ENCODE measurements around the gene GFOD2. TPM values are rescaled to one million over a fixed set of nuclear protein-coding genes. Genes with fewer than 3 reads are reported as not detected.

The GFOD2 gene
- total RNA-seq, 1 donor from 2014 or later, result 33.8 TPM

- H3K27ac Mint-ChIP-seq (ENCODE audit: unreplicated experiment), result no peak overlapping the region
- no peak overlapping the region for H3K4me3 Mint-ChIP-seq
- H3K9me3 Mint-ChIP-seq, result no peaks in the 10 kb centered on the region
- peaks cover 24% of the 10 kb centered on the region for H3K4me1 Mint-ChIP-seq
- DNase-seq (ENCODE audit: low read depth, low spot score), result no peak
- H3K36me3 Mint-ChIP-seq (ENCODE audit: low read depth), result peaks cover 8% of the 10 kb centered on the region
- TF ChIP-seq, protein P1, sequence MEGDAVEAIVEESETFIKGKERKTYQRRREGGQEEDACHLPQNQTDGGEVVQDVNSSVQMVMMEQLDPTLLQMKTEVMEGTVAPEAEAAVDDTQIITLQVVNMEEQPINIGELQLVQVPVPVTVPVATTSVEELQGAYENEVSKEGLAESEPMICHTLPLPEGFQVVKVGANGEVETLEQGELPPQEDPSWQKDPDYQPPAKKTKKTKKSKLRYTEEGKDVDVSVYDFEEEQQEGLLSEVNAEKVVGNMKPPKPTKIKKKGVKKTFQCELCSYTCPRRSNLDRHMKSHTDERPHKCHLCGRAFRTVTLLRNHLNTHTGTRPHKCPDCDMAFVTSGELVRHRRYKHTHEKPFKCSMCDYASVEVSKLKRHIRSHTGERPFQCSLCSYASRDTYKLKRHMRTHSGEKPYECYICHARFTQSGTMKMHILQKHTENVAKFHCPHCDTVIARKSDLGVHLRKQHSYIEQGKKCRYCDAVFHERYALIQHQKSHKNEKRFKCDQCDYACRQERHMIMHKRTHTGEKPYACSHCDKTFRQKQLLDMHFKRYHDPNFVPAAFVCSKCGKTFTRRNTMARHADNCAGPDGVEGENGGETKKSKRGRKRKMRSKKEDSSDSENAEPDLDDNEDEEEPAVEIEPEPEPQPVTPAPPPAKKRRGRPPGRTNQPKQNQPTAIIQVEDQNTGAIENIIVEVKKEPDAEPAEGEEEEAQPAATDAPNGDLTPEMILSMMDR (conservative IDR thresholded peaks at IDR 0.05), result no peak
- no peaks in the 10 kb centered on the region for H3K27me3 Mint-ChIP-seq (ENCODE audit: low read depth)
Measured at GRCh38 chr16:67746846-67747245, 27.7 kb upstream of the GFOD2 start.

- H3K36me3 Mint-ChIP-seq (ENCODE audit: low read depth), result peaks cover 17% of the 10 kb centered on the region
Measured at GRCh38 chr16:67741118-67741517, 22.0 kb upstream of the GFOD2 start.

DNA sequence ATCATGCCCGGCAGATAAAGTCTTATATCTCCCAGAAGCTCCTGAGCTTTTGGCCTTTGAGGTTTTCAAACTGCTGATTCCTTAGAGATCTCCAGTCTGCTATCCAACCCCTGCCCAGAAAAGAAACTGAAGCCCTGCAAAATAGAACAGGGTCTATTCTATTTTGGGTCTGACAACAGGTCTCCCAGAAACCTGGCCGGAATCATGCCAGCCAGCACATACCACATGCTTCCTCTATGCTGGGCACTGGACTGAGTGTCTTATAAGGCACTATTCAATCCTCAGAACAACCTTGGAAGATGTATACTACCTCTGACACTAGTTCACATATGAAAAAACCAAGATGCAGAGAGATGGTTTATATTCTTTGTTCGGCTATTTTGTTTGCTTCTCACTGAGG, 21.3 kb upstream of the GFOD2 start:
- no peak for DNase-seq (ENCODE audit: low read depth, low spot score)
- Mint-ChIP-seq H3K36me3 (ENCODE audit: low read depth) (peaks cover 17% of the 10 kb centered on the region), H3K27ac (ENCODE audit: unreplicated experiment) (peak overlapping the region; percentile 20), H3K4me1 (peaks cover 6% of the 10 kb centered on the region), H3K27me3 (ENCODE audit: low read depth) (no peaks in the 10 kb centered on the region), H3K9me3 (no peaks in the 10 kb centered on the region), H3K4me3 (no peak overlapping the region)
- TF ChIP-seq, protein P1 (conservative IDR thresholded peaks at IDR 0.05), result no peak

More at GRCh38 chr16:67741118-67741517, 22.0 kb upstream of the GFOD2 start:
- Mint-ChIP-seq H3K4me3 (no peak overlapping the region), H3K9me3 (no peaks in the 10 kb centered on the region), H3K27me3 (ENCODE audit: low read depth) (no peaks in the 10 kb centered on the region), H3K27ac (ENCODE audit: unreplicated experiment) (no peak overlapping the region), H3K4me1 (peaks cover 6% of the 10 kb centered on the region)
- TF ChIP-seq, protein P1 (conservative IDR thresholded peaks at IDR 0.05), result no peak
- DNase-seq (ENCODE audit: low read depth, low spot score), result no peak

- TF ChIP-seq, protein P1 (conservative IDR thresholded peaks at IDR 0.05), result no peak
- no peak for DNase-seq (ENCODE audit: low read depth, low spot score)
- Mint-ChIP-seq H3K4me3 (no peak overlapping the region), H3K36me3 (ENCODE audit: low read depth) (peaks cover 8% of the 10 kb centered on the region), H3K9me3 (no peaks in the 10 kb centered on the region), H3K4me1 (no peaks in the 10 kb centered on the region), H3K27me3 (ENCODE audit: low read depth) (no peaks in the 10 kb centered on the region), H3K27ac (ENCODE audit: unreplicated experiment) (no peak overlapping the region)
Measured at GRCh38 chr16:67736858-67737257, 17.7 kb upstream of the GFOD2 start.

DNA sequence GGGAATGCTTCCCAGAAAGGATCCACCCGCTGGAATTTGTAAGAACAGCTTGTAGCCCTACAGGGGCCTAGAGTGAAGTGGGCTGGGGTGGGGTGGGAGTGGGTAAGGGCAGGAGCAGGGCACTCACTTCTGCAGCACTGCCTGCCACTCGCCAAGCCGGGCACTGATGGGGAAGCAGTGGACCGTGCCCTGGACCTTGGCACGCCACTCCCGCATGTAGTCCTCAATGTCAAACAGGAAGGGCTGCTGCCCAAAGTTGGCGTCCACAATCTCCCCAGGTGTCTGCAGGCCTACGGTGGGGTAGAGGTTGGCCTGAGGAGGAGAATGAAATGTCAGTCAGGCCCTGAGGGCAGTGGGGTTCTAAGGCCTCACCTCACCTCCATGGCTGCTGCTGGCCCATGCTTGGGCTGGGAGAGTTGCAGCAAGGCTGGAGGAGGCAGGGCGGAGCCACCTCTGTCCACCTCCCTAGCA, 15.7 kb upstream of the GFOD2 start:
- H3K4me3 Mint-ChIP-seq, result no peak overlapping the region
- H3K27ac Mint-ChIP-seq (ENCODE audit: unreplicated experiment), result no peak overlapping the region
- H3K27me3 Mint-ChIP-seq (ENCODE audit: low read depth), result no peaks in the 10 kb centered on the region
- TF ChIP-seq, protein P1 (conservative IDR thresholded peaks at IDR 0.05), result no peak
- H3K9me3 Mint-ChIP-seq, result no peaks in the 10 kb centered on the region
- DNase-seq (ENCODE audit: low read depth, low spot score), result no peak
- no peaks in the 10 kb centered on the region for H3K4me1 Mint-ChIP-seq
- H3K36me3 Mint-ChIP-seq (ENCODE audit: low read depth), result peaks cover 5% of the 10 kb centered on the region

All from neural crest cell (in vitro differentiated cells).